Measurements from ENCODE around the gene GDPD5.

- no peak for TF ChIP-seq CTCF (IDR thresholded peaks at IDR 0.05; ENCODE audit: extremely low read depth in 1 of 2, insufficient read depth in 1 of 2, low read depth in 1 of 2, low read length in 2 of 2)
- no peak for TF ChIP-seq POLR2AphosphoS5 (IDR thresholded peaks at IDR 0.05; ENCODE audit: insufficient read depth, low read depth, low read length)
- TF ChIP-seq MAX (IDR thresholded peaks at IDR 0.05; ENCODE audit: insufficient read depth, insufficient read length): no peak
These were observed 63.6 kb downstream of the GDPD5 start for GRCh38 chr11:75462117-75462653.

Measured in endothelial cell of umbilical vein (primary cell).